RWPE1 (cell line): ENCODE measurements around the gene NCLN.
A peak's percentile ranks its signal among the peaks of the same experiment; 100 is the strongest.

Experiments
- CTCF ChIA-PET: fragments of 350-600 bp; sonication (Branson Sonifier 250); formaldehyde crosslinking; extraction: SDS; loops from one replicate; lab custom pipeline; 2021; lab: Yijun Ruan, JAX
- POLR2A ChIA-PET: fragments of 400-600 bp; formaldehyde crosslinking; extraction: SDS; loops from one replicate; lab custom pipeline; 2020; ENCODE audit warnings: antibody characterized with exemption; ENCODE audit not compliant: low non-redundant PET; lab: Yijun Ruan, JAX
- DNase-seq: peaks from one replicate; pipeline ENCODE4 v3.0.0; 2012; ENCODE audit warnings: low spot score
- H3K27ac ChIP-seq: fragments of 450-650 bp; 2 replicates; pipeline ENCODE4 v1.5.1; 2017
- CTCF ChIP-seq: fragments of 450-650 bp; conservative IDR thresholded peaks from 2 replicates; pipeline ENCODE4 v1.5.1; 2017; ENCODE audit warnings: low read depth, mild to moderate bottlenecking

Gene NCLN

GRCh38 chr19:3185461-3186159 lies at the start of gene NCLN:
TSS of gene NCLN (plus strand) at chr19:3185930. CDS start at chr19:3186031, 101 bp downstream.
- POLR2A ChIA-PET, result no interaction called here
- TF ChIP-seq CTCF, result no peak
- DNase-seq, result peak; percentile 83
- peak within 1 kb of the TSS; percentile 87 for H3K27ac ChIP-seq
- CTCF ChIA-PET, result interaction anchor here (0.6 kb wide), 1 partner anchor 321 kb away, joined by 3 read pairs; the partner anchor contains the start of gene FZR1

- peak; percentile 75 for DNase-seq
- H3K27ac ChIP-seq, result peak within 1 kb of the TSS; percentile 92
- TF ChIP-seq CTCF, result no peak
- POLR2A ChIA-PET, result no interaction called here
- CTCF ChIA-PET, result interaction anchor here (0.7 to 0.9 kb wide), 3 partner anchors 10 to 61 kb away, joined by 3 to 5 read pairs (median 3); no protein-coding TSS in a partner anchor
Observed at GRCh38 chr19:3135961-3136683, 49.6 kb upstream of the NCLN start, which contains the start of gene GNA15. TSS of gene GNA15 (plus strand) at chr19:3136033. CDS start at chr19:3136451, 418 bp downstream.

- ChIA-PET CTCF (interaction anchor here (0.6 to 0.7 kb wide), 2 partner anchors 61 to 70 kb away, joined by 3 read pairs; no protein-coding TSS in a partner anchor), POLR2A (no interaction called here)
- no peak for TF ChIP-seq CTCF
- peak overlapping the region; percentile 92 for H3K27ac ChIP-seq
- DNase-seq, result peak; percentile 82
Observed at GRCh38 chr19:3136684-3137055, 49.1 kb upstream of the NCLN start.

GRCh38 chr19:3137119-3137518 lies 48.6 kb upstream of the NCLN start:
- ChIA-PET POLR2A (no interaction called here), CTCF (interaction anchor here (0.6 kb wide), 1 partner anchor 70 kb away, joined by 3 read pairs; no protein-coding TSS in a partner anchor)
- no peak for DNase-seq
- TF ChIP-seq CTCF, result no peak
- H3K27ac ChIP-seq, result peak overlapping the region; percentile 92

- ChIA-PET CTCF (no interaction called here), POLR2A (no interaction called here)
- TF ChIP-seq CTCF, result no peak
- DNase-seq, result no peak
- peak overlapping the region; percentile 92 for H3K27ac ChIP-seq
Observed at GRCh38 chr19:3138268-3138667, 47.5 kb upstream of the NCLN start.

- no peak for DNase-seq
- ChIA-PET POLR2A (interaction anchor here (0.7 kb wide), 1 partner anchor 117 kb away, joined by 3 read pairs; no protein-coding TSS in a partner anchor), CTCF (interaction anchor here (0.6 kb wide), 1 partner anchor 53 kb away, joined by 3 read pairs; no protein-coding TSS in a partner anchor)
- TF ChIP-seq CTCF, result no peak
- peak overlapping the region; percentile 97 for H3K27ac ChIP-seq
Observed at GRCh38 chr19:3140667-3141038, 45.1 kb upstream of the NCLN start.
